Fibroblast of lung (primary cell): ENCODE measurements around the gene OMP. TPM values are rescaled to one million over a fixed set of nuclear protein-coding genes. Genes with fewer than 3 reads are reported as not detected.

ENCODE experiments used
- DNase-seq, 2 donors: peaks; one replicate each; pipeline versions ENCODE4 v3.0.0 to v3.0.0-alpha.2; 2010; ENCODE audit warnings: low read depth in 2 of 2
- H2AFZ ChIP-seq: 2 replicates; pipeline ENCODE4 v1.5.1; 2012; ENCODE audit warnings: low read length, control low read depth, inconsistent platforms
- H3K27ac ChIP-seq: 2 replicates; pipeline ENCODE4 v1.5.1; 2011; ENCODE audit warnings: low read length, control low read depth; ENCODE audit not compliant: insufficient read depth
- H3K27me3 ChIP-seq: 2 replicates; pipeline ENCODE4 v1.5.1; 2011; ENCODE audit warnings: mild to moderate bottlenecking, low read length; ENCODE audit not compliant: control insufficient read depth, insufficient read depth
- H3K36me3 ChIP-seq: 2 replicates; pipeline ENCODE4 v1.5.1; 2011; ENCODE audit warnings: low read length; ENCODE audit not compliant: control insufficient read depth, insufficient read depth
- H3K4me1 ChIP-seq: 2 replicates; pipeline ENCODE4 v1.5.1; 2011; ENCODE audit warnings: low read length; ENCODE audit not compliant: control insufficient read depth, insufficient read depth; ENCODE audit errors: extremely low read depth
- H3K4me2 ChIP-seq: 2 replicates; pipeline ENCODE4 v1.5.1; 2011; ENCODE audit warnings: low read length, control low read depth; ENCODE audit not compliant: insufficient read depth; ENCODE audit errors: extremely low read depth
- H3K4me3 ChIP-seq, 4 experiments: fragments of 200-600 bp in 1 of 4; sonication (generic) in 1 of 4; replicated peaks in 1 of 4; 2 replicates each; pipeline ENCODE4 v1.5.1; 2011 to 2016; ENCODE audit warnings: low read length in 4 of 4, low read depth in 3 of 4, mild to moderate bottlenecking in 3 of 4, control low read depth in 2 of 4, inconsistent platforms in 1 of 4, mixed read lengths in 1 of 4; ENCODE audit not compliant: insufficient read depth in 1 of 4; ENCODE audit errors: control extremely low read depth in 1 of 4
- H3K79me2 ChIP-seq: 2 replicates; pipeline ENCODE4 v1.5.1; 2012; ENCODE audit warnings: mild to moderate bottlenecking, low read length, inconsistent platforms; ENCODE audit not compliant: control insufficient read depth, insufficient read depth
- H3K9ac ChIP-seq: 2 replicates; pipeline ENCODE4 v1.5.1; 2011; ENCODE audit warnings: mild to moderate bottlenecking, low read length, control low read depth; ENCODE audit not compliant: insufficient read depth
- H3K9me3 ChIP-seq: 2 replicates; pipeline ENCODE4 v1.5.1; 2012; ENCODE audit warnings: low read depth, low read length; ENCODE audit not compliant: control insufficient read depth, insufficient read depth
- H4K20me1 ChIP-seq: 2 replicates; pipeline ENCODE4 v1.5.1; 2011; ENCODE audit warnings: low read length; ENCODE audit not compliant: control insufficient read depth, insufficient read depth; ENCODE audit errors: extremely low read depth
- EZH2 ChIP-seq: IDR thresholded peaks from 2 replicates; pipeline ENCODE4 v1.5.1; 2012; ENCODE audit warnings: low read length, control low read depth, mild to moderate bottlenecking; ENCODE audit errors: missing control alignments
- polyA plus RNA-seq, 2 donors: library from polyadenylated mRNA; depleted of rRNA in 1 of 2; stranded (reverse) in 1 of 2; unstranded in 1 of 2; fragments of >200 nt; gene quantifications; 2 replicates each; pipeline ENCODE4 v1.2.1, GENCODE V29; 2011 to 2012; ENCODE audit warnings: missing spikeins in 1 of 2
- total RNA-seq: library from RNA; depleted of rRNA; stranded (reverse); fragments of >200 nt; gene quantifications from 2 replicates; pipeline ENCODE4 v1.2.1, GENCODE V29; 2014
- TF ChIP-seq, protein P1 (sequence below), 2 donors: IDR thresholded peaks in 1 of 2; conservative IDR thresholded peaks in 1 of 2; 1 replicate in 1 of 2; 2 replicates in 1 of 2; pipeline ENCODE4 v1.5.1; 2011 to 2012; ENCODE audit warnings: low read length in 2 of 2, control low read depth in 1 of 2, inconsistent platforms in 1 of 2, low read depth in 1 of 2, mild to moderate bottlenecking in 1 of 2

OMP gene
- total and polyA plus RNA-seq, 2 donors (not counting 1 experiment from before 2014, with no cell fraction given): 0.83 TPM; not detected in 1

DNA sequence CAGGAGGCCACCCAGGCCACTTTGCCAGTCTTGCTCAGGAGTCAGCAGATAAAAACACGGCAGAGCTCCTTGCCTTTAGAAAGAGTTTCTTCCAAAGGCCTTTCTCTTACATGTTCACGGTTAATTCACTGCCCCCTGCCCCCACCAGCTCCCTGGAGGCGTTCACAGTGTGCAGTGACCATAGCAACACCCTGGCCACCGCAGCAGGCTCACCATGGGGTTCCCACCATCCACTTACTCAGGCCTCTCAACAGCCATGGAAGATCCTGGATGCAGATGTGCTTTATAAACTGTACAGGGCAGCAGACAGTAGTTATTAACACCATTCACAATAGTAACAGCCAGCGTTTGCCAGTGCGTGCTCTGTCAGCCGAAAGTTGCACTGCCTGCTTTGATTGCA lies 14.9 kb downstream of the OMP start:
- H3K36me3 ChIP-seq: peaks cover 11% of the 10 kb centered on the region
- no peak overlapping the region for H3K27ac ChIP-seq
- H2AFZ ChIP-seq: no peak overlapping the region
- TF ChIP-seq, protein P1, sequence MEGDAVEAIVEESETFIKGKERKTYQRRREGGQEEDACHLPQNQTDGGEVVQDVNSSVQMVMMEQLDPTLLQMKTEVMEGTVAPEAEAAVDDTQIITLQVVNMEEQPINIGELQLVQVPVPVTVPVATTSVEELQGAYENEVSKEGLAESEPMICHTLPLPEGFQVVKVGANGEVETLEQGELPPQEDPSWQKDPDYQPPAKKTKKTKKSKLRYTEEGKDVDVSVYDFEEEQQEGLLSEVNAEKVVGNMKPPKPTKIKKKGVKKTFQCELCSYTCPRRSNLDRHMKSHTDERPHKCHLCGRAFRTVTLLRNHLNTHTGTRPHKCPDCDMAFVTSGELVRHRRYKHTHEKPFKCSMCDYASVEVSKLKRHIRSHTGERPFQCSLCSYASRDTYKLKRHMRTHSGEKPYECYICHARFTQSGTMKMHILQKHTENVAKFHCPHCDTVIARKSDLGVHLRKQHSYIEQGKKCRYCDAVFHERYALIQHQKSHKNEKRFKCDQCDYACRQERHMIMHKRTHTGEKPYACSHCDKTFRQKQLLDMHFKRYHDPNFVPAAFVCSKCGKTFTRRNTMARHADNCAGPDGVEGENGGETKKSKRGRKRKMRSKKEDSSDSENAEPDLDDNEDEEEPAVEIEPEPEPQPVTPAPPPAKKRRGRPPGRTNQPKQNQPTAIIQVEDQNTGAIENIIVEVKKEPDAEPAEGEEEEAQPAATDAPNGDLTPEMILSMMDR (conservative IDR thresholded peaks at IDR 0.05 in 1 of 2, IDR thresholded peaks at IDR 0.05 in 1 of 2; ENCODE audit: low read depth in 1 of 2, low read length in 2 of 2): no peak
- TF ChIP-seq EZH2: no peak
- no peaks in the 10 kb centered on the region for H3K27me3 ChIP-seq
- H3K9me3 ChIP-seq: no peaks in the 10 kb centered on the region
- H3K4me3 ChIP-seq: no peak overlapping the region
- H3K79me2 ChIP-seq: no peaks in the 10 kb centered on the region
- no peaks in the 10 kb centered on the region for H4K20me1 ChIP-seq
- H3K4me2 ChIP-seq: no peak overlapping the region
- no peak overlapping the region for H3K9ac ChIP-seq
- DNase-seq: no peak
- H3K4me1 ChIP-seq: no peaks in the 10 kb centered on the region

DNA sequence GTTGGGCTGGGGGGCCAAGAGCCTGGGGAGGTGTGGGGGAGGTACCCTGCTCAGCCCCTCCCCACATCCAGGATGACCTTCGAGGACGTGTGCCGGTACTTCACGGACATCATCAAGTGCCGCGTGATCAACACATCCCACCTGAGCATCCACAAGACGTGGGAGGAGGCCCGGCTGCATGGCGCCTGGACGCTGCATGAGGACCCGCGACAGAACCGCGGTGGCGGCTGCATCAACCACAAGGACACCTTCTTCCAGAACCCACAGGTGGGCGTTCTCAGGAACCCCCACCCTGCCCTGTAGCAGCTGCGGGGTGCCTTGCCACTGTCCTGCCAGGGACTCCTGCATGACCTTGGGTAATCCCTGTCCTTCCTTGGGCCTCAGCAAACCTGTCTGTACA lies 15.4 kb downstream of the OMP start:
- Histone ChIP-seq H3K4me2 (no peak overlapping the region), H3K4me3 (no peak overlapping the region), H3K4me1 (no peaks in the 10 kb centered on the region), H3K27me3 (no peaks in the 10 kb centered on the region), H3K9me3 (no peaks in the 10 kb centered on the region), H3K27ac (no peak overlapping the region), H3K79me2 (no peaks in the 10 kb centered on the region), H4K20me1 (no peaks in the 10 kb centered on the region), H3K36me3 (peaks cover 11% of the 10 kb centered on the region), H2AFZ (no peak overlapping the region), H3K9ac (no peak overlapping the region)
- DNase-seq: no peak
- no peak for TF ChIP-seq EZH2
- TF ChIP-seq, protein P1 (conservative IDR thresholded peaks at IDR 0.05 in 1 of 2, IDR thresholded peaks at IDR 0.05 in 1 of 2; ENCODE audit: low read depth in 1 of 2, low read length in 2 of 2): no peak

DNA sequence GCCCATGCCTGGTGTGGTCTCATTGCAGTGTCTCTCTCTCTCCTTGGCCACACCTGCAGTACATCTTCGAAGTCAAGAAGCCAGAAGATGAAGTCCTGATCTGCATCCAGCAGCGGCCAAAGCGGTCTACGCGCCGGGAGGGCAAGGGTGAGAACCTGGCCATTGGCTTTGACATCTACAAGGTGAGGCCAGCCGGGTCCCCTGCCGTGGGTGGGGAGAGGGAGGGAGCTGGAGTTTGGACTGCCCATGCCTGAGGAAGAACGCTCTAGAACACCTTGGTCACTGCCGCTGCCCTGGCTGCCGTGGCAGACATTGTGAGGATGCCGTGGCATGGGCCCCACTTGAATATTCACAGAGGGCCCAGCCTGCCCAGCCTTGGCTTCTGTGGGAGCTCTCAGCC lies 16.3 kb downstream of the OMP start:
- Histone ChIP-seq H3K36me3 (peaks cover 12% of the 10 kb centered on the region), H3K27me3 (no peaks in the 10 kb centered on the region), H3K4me3 (no peak overlapping the region), H4K20me1 (no peaks in the 10 kb centered on the region), H3K9ac (no peak overlapping the region), H3K4me1 (no peaks in the 10 kb centered on the region), H3K4me2 (no peak overlapping the region), H3K79me2 (no peaks in the 10 kb centered on the region), H2AFZ (no peak overlapping the region), H3K27ac (no peak overlapping the region), H3K9me3 (no peaks in the 10 kb centered on the region)
- no peak for DNase-seq
- TF ChIP-seq EZH2: no peak
- TF ChIP-seq, protein P1 (conservative IDR thresholded peaks at IDR 0.05 in 1 of 2, IDR thresholded peaks at IDR 0.05 in 1 of 2; ENCODE audit: low read depth in 1 of 2, low read length in 2 of 2): no peak
